GM18868 (cell line): ENCODE measurements around the gene MAML1.
"Not testable (repeated sequence)": the region's sequence is repeated elsewhere in the genome, so short reads cannot be mapped to it uniquely, and the experiment has no call there.

Source experiments
- ATAC-seq: cut with Tn5 transposase; IDR thresholded peaks from one replicate; pipeline ENCODE4 v1.9.1; 2021; ENCODE audit warnings: mild to moderate bottlenecking, moderate library complexity; ENCODE audit not compliant: unreplicated experiment

MAML1 gene

GRCh38 chr5:179768326-179769085, 35.9 kb downstream of the MAML1 start:
- no peak for ATAC-seq

GRCh38 chr5:179769271-179769670, 36.6 kb downstream of the MAML1 start:
- ATAC-seq = no peak

- ATAC-seq = no peak
These were observed 37.2 kb downstream of the MAML1 start for GRCh38 chr5:179769796-179770195.

DNA sequence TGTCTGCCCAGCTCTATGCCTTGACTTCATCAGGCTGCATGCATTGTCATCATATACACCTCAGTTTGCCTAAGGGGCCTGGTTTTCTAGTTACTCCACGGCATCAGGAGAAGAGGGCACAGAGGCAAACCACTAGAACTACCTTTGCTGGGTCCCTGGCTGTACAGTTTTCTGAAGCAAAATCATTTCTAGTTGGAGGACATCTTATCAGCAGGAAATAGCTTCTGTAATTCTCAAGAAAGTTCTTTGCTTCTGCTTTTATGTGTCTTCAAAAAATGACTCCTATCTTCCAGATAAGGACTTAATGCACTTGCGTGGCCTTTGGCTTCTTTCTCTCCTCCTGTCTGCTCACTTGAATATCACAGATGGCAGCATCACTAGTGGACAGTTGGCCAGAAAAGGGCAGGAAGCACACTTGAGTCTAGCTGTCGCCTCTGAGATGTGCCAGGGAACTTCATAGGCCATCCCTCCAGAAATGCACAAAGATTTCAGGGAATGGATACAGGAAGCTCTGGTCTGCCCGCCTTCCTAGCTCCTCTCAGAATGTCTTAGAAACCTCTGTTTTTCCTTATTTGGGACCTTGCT, 38.8 kb downstream of the MAML1 start:
- no peak for ATAC-seq

DNA sequence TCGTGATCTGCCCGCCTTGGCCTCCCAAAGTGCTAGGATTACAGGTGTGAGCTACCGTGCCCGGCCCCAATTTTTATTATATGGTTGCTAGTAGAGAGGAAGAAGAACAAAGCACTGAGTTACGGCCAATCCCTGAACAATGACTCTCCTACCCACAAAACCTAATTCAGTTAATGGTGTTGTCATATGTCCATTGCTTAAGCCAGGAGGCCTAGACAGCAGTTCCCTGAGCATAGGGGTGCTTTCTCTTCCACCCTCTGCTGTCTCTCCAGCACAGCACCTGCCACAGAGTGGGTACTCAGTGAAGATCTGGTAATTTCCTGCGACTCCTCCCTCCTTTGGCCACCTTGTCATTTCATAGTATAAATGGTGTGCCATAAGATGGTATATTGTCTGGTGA, 39.7 kb downstream of the MAML1 start:
- no peak for ATAC-seq

- ATAC-seq = no peak
These were observed 41.0 kb downstream of the MAML1 start for GRCh38 chr5:179773686-179774040.

DNA sequence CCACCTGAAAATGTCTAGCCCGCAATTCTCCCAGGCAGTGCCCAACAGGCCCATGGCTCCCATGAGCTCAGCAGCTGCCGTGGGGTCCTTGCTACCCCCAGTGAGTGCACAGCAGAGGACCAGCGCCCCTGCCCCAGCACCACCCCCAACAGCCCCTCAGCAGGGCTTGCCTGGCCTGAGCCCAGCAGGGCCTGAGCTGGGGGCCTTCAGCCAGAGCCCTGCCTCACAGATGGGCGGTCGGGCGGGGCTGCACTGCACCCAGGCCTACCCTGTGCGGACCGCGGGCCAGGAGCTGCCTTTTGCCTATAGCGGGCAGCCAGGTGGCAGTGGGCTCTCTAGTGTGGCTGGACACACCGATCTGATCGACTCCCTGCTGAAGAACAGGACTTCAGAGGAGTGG, 41.8 kb downstream of the MAML1 start:
- ATAC-seq = no peak

GRCh38 chr5:179776411-179776938, 43.9 kb downstream of the MAML1 start:
- no peak for ATAC-seq

DNA sequence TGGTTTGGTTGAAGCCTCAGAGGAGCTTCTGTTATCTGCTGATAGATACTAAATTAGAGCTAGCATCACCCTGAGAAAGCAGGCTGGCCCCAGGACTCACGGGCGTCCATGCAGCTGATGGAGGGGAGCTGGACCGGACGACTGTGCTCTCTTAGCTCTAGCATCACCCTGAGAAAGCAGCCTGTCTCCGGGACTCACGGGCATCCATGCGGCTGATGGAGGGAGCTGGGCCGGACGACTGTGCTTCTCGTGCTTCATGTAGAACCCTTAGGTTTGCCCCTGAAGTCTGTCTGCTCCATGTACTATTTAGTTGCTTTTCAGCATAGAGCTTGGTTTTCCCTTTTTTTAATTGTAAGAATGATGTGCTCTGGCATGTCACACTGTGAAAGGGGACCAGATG, 44.8 kb downstream of the MAML1 start:
- ATAC-seq = no peak

- no peak for ATAC-seq
These were observed 45.3 kb downstream of the MAML1 start for GRCh38 chr5:179777909-179778308.

- no peak for ATAC-seq
These were observed 46.0 kb downstream of the MAML1 start for GRCh38 chr5:179778591-179778990.

GRCh38 chr5:179779826-179780225, 47.2 kb downstream of the MAML1 start:
- no peak for ATAC-seq

GRCh38 chr5:179780362-179780761, 47.7 kb downstream of the MAML1 start:
- ATAC-seq = no peak

GRCh38 chr5:179781846-179782245, 49.2 kb downstream of the MAML1 start:
- no peak for ATAC-seq

DNA sequence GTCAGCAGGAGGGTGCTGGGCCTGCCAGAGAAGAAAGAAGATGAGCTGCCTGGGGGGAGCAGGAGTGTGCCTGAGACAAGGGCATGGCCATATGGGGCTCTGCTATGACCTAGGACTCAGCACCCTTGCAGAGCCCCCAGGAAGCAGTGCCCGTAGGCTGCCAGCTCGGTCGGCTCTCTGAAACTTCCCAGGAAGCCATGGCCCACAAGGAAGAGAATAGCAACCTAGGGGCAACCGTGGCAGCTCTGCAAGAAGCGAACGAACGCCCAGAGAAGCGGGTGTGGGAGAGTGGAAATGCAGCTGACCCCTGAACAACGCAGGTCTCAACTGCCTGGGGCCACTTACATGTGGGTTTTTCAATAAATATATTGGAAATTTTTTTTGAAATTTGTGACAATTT, 50.5 kb downstream of the MAML1 start:
- ATAC-seq = no peak

GRCh38 chr5:179786861-179787260, 54.2 kb downstream of the MAML1 start:
- ATAC-seq = no peak

GRCh38 chr5:179788193-179788854, 55.7 kb downstream of the MAML1 start:
- no peak for ATAC-seq

GRCh38 chr5:179789278-179789677, 56.7 kb downstream of the MAML1 start:
- ATAC-seq = not testable (repeated sequence)

DNA sequence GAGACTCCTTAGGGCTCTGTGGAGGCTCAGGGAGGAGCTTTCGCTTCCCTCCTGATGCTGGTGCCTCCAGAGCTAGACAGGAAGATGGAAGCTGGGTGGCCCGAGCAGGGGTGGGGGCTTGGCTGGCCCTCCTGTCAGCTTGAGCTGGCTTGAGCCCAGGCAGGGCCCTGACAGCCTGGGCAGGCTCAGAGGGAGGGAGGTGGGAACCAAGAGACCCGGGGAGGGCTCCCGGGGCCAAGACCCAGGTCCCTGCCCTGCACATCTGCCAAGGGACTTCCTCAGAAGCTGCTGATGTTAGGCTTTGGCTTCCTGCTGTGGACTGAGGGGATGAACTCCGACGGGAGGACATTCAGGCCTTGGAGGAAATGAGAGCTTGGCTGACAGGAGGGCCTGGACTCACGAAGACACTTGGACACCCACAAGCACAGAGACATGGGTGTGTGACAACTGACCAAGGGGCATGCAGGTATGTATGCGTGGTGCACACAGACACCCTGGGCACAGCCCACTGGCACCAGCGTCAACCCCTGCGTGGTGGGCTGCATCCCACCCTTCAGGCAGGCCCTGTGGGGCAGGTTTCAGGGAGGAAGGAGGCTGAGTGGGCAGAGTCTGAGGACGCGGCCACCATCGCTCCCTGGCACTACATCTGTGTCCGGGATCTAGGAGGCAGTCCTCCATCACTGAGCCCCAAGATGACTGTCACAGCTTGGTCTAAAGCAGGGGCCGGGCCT, 59.4 kb downstream of the MAML1 start:
- ATAC-seq = no peak

GRCh38 chr5:179792612-179793467, 60.2 kb downstream of the MAML1 start:
- ATAC-seq = no peak
